HL-60/S4 (cell line): Measurements from ENCODE around the gene CLDN1.

Experiments used
- in situ Hi-C: fragments of 300-500 bp; cut with MboI; formaldehyde crosslinking; loops from 2 replicates; pipeline ENCODE4 v1.14.3; 2022; ENCODE audit warnings: low sequenced_read_pairs

The CLDN1 gene

DNA sequence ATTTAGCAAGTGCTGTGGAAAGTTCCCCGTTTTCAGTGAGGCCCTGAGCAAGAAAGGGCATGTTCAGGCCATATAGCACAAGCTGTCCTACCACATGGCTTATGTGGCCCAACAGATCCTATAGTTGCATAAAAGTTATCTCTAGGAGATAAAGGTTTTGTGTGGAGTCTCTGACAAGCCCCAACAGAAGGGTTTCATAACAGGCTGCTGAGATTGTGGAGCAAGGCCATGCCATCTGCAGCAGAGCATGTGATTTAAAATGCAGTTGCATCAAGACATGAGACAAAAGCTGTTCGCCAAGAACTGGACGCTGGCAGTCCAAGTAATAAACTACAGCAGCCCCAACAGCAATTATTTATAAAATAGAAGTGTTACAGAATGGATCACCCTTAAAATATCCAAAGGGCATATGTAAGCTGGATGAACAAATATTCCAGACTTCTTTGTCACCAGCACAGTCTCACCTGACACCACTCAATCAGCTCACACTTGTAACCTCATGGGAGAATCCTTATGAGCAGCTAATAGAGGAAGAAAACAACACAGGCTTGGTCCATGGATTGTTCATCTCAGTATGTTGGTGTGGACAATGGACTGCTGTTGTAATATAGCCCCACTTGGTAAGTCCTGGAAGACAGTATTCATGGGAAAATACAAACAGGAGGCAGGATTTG lies 14.4 kb upstream of the CLDN1 start:
- in situ Hi-C loops, result no loop called here

DNA sequence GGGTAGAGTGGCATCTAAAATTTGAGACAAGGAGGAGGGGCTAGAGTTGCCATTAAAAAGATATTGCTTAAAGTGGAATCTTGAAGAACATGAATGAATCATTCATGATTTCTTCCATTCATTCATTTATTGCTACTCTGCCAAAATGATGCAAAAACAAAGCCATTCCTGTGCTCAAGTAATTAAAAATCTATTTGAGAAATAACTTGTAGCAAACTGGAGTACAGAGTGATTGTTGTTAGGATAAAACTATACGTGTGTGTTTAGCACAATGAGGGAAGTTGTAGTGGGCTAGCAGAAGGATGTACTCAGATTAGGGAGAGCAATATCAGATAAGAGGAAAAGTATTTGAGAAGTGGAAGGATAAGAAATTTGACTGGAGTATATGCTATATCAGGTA lies 11.7 kb upstream of the CLDN1 start:
- in situ Hi-C loops, result no loop called here

DNA sequence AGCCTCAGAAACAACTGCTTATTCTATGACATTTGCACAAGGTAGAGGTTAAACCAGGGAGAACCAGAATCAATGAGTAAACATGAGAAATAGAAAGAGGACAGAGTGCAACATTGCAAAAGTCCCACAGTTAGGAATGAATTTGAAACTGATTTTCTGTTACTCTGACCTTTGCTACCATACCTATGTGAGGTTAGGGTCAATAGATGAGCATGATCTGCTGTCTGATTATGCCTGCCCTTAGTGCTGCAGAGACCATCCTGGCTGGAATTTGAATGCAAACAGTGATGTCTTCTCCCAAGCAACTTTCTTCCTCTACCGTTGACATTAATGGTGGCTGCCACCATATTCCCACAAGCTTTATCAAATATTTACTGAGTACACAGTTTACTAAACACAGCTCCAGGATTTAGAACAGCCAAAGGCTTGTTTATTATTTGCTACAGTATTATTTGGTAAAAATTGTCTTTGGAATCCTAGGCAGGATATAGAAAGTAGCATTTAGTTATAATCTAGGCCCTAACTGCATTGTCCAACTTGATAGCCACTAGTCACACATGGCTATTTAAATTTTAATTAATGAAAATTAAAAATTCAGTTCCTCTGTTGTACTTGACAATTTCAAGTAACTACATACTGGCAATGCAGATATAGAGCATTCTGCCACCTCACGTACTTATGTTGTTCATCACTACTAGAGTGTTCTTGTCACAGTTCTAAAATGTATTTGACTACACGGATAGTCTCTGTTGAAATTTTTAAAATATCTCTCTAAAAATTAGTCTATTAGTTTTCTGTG lies 8.9 kb upstream of the CLDN1 start:
- in situ Hi-C loops, result no loop called here

DNA sequence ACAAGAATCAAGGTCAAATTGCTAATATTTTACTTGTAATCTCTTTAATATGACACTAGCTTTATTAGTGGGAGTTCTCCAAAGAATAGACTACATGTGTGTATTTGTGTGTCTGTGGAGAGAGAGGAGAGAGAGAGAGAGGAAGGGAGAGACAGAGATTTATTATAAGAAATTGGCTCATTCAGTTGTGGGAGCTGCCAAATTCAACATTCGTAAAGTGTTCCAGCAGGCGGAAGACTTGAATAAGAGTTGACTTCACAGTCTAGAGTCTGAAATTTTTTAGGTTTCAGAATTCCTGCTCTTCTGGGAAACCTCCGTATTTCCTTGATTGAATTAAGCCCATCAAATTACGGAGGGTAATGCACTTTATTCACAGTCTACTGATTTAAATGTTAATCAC lies 4.7 kb upstream of the CLDN1 start:
- in situ Hi-C loops, result loop anchor here (10.0 kb wide), 1 partner anchor 102 kb away; no protein-coding TSS in a partner anchor

DNA sequence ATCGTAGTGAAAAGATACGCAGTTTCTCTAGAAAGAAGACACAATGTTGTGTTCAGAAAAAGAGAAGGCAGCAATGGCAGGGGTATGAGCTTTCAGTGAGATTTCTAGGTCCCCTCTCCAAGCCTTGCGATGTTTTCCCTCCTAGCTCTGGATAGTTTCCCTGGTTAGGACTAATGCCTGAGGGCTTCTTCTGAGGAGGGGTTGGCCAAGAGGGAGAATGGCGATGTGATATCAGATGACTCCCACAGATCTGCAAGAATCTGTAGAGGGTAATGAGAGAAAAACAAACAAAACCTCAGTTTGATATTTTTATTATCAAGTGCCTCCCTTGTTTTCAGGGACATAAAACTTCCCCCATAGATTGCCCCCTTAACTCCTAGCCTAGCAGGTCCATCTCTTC lies 4.1 kb upstream of the CLDN1 start:
- in situ Hi-C loops, result loop anchor here (10.0 kb wide), 1 partner anchor 102 kb away; no protein-coding TSS in a partner anchor

DNA sequence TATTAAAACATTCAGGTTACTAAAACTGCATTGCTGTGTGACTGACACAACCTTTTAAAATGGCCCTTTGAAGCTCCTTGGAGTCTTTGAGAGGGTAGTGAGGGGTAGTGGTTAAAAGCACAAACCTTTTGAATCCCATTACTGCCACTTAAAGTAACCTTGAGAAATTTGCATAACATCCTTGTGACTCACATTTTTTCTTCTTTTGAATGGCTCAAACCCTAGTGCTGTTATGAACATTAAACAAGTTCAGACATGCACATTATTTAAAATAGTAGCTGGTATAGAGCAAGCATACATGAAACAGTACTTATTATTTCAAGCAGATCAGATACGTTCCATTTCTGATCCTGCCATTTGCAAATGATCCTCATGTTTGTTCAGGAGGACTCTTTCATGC lies 3.7 kb upstream of the CLDN1 start:
- in situ Hi-C loops, result loop anchor here (10.0 kb wide), 1 partner anchor 101 kb away; no protein-coding TSS in a partner anchor

DNA sequence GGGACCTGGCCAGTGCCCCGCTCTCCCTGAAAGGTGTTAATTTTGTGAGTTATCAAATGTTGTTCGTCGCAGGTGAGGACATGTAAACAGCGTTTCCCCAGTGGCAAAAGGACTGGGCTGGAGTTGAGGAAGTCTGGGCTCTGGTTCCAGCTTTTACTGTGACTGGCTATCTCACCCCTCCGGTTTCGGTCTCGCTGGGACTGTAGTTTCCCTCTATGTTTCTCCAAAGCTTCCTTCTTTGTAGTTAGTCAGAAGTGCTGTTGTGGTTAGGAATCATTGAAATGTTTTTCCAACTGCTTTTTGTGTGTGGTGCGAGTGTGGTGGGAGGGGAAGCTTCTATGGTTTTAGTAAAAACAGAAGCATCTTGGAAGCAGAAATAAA lies 990 bp upstream of the CLDN1 start:
- in situ Hi-C loops, result loop anchor here (10.0 to 25.0 kb wide), 2 partner anchors 98 to 361 kb away; no protein-coding TSS in a partner anchor

DNA sequence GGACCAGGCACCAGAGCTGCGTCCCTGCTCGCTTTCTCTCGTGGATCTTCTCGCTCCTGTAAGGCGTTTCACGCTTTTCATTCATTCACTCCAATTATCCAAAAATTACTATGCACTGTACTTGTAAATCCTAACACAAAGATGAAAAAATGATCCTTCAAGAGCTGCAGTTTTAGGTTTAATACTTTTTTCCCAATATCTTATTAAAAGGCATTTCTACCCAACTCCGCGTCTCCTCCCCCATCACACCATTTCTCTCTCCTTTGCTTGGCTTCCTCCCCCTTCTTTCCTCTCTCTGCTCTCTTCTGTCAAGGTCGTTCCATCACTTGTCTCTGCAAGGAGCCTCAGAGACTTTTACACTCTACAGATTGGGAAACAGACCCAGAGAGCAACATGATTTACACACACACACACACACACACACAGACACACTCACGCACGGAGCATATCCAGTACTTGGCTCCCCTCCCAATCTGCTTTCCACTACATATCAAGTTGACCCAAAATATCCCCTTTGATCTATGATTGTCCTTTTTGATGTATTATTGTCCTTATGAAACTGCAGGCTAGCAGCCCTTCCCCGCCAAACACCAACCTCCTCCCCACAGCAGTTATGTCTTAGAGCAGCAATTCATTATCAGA lies 479 bp upstream of the CLDN1 start:
- in situ Hi-C loops, result loop anchor here (10.0 to 25.0 kb wide), 2 partner anchors 98 to 360 kb away; no protein-coding TSS in a partner anchor

DNA sequence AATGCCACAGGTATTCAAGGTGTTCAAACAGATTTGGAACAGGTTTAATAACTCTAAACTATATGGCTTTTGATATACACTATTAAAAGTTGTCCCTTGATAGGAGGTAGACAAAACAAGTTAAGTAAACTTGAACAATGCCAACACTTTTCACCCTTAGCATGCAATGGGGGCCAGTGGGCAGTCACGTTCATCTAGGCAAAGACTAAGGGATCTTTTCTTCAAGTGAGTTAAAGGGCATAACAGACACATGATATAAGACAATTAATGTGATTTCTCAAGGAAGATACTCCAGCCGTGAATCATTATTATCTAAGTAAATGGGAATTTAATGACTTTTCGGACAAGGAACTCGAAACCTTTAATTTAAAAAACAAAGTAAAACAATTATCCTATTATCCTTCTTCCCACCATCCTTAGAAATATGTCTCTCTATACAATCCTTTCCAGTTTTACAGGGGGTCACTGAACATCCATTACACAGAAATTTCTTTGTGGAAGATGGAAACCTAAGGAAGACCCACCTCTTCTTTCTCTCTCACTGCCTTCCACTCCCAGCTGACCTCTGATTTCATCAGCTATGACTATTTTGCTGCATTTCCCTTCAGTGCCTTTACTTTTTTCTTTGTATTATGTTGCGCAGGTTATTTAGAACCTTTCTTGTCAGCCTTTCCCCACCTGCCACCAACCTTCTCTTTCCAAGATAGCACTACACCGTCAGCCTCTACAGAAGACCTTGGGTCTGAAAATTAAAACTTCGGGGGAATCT lies 1.5 kb downstream of the CLDN1 start:
- in situ Hi-C loops, result loop anchor here (10.0 to 25.0 kb wide), 2 partner anchors 96 to 358 kb away; no protein-coding TSS in a partner anchor

DNA sequence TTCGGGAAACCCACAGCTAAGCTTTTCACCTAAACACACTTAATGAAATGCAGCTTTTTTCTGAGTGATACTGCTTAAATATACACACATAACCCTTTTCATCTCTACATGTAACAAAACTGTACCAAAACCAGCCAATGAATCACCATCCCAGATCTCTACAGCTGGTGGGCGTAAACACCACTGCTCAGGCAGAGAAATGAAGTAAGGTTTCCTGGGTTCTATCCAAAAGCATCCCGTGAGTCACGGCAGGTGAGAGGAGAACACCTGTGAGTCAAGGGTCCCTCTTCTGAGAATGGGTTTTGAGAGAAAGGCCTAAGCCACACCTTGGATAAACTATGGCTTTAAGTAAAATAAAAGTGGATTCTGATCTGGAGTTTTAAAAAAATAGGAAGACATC lies 2.6 kb downstream of the CLDN1 start:
- in situ Hi-C loops, result loop anchor here (10.0 to 25.0 kb wide), 2 partner anchors 95 to 357 kb away; no protein-coding TSS in a partner anchor

DNA sequence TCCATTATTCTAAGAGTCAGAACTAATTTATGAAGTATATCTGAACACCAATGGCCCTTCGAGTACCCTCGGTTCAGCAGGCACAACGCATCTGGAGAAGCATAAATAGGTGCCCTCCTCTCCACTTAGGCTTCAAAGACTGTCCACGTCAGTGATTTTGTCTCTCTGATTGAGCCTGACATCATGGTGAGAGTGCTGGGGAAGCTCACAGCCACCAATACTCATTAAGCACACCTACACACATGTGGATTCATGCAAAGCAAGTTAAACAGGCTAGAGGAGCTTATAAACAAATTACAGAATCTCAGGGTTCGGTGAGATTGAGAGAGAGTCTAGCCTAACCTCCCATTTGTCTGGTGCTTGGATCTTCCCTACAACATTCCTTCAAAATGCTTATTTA lies 3.6 kb downstream of the CLDN1 start:
- in situ Hi-C loops, result loop anchor here (25.0 kb wide), 1 partner anchor 356 kb away; no protein-coding TSS in a partner anchor

DNA sequence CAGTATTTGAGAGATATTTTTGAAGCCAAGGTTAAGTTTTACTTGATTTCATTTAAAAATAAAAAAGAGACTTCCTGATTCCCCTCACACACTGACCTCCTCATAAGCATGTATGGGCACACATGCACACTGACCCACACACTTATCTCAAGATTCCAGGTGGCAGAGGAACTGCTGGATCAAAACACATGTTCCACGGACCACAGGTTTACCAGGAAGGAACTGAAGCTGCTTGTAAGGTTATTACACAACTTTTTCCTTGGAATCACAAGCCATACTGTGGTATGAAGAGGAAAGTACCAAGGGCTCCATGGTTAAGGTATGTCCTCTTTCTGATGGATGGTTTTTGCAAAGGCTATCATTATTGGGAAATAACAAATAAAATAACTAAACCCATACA lies 7.5 kb downstream of the CLDN1 start:
- in situ Hi-C loops, result loop anchor here (25.0 kb wide), 1 partner anchor 352 kb away; no protein-coding TSS in a partner anchor

DNA sequence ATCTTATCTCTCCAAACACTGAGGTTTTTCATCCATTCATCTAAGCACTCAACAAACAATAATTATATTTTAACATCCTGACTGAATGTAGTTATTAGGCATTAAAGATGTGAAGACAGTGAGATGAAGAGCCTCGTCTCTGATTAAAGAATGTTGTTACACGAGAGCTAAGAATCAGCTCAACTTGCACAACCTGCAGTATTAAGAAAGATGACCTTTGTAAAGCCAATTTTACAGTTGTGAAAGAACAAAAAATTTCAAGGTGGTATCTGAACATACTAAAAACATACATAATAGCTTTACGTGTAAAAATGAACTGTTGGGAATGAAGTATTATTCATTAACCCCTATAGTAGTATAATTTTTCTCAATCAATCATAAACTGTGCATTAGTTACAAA lies 12.8 kb downstream of the CLDN1 start:
- in situ Hi-C loops, result loop anchor here (25.0 kb wide), 1 partner anchor 347 kb away; no protein-coding TSS in a partner anchor

DNA sequence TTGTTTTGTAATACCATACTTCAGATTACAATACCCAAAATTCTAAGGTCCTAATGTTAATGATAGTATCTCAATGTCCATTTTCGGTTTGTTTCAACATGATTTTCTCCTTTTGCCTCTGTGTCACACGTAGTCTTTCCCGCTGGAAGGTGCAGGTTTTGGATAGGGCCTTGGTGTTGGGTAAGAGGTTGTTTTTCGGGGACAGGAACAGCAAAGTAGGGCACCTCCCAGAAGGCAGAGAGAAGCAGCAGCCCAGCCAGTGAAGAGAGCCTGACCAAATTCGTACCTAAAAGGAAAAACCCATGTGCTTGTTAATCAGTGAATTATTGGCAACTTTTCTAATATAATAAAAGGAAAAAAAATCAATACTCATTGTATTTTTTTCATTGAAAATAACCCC lies 14.1 kb downstream of the CLDN1 start:
- in situ Hi-C loops, result loop anchor here (25.0 kb wide), 1 partner anchor 346 kb away; no protein-coding TSS in a partner anchor

DNA sequence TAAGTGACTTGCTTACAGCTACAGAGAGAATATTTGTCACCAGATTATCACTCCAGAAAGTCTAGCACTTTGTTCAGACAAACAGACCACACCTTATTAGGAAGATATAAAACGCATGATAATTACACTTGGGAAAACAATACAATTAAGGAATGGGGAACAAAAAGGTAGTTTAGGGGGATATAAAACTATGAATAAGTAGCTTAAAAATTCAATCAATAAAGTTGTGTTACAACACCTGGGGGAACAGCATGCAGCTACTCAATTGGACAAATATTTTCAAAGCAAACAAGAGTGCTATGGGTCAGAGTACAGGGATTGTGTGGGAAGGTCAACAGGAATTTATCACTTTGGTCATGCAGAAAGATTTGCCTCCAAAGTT lies 15.1 kb downstream of the CLDN1 start:
- in situ Hi-C loops, result loop anchor here (25.0 kb wide), 1 partner anchor 345 kb away; no protein-coding TSS in a partner anchor

DNA sequence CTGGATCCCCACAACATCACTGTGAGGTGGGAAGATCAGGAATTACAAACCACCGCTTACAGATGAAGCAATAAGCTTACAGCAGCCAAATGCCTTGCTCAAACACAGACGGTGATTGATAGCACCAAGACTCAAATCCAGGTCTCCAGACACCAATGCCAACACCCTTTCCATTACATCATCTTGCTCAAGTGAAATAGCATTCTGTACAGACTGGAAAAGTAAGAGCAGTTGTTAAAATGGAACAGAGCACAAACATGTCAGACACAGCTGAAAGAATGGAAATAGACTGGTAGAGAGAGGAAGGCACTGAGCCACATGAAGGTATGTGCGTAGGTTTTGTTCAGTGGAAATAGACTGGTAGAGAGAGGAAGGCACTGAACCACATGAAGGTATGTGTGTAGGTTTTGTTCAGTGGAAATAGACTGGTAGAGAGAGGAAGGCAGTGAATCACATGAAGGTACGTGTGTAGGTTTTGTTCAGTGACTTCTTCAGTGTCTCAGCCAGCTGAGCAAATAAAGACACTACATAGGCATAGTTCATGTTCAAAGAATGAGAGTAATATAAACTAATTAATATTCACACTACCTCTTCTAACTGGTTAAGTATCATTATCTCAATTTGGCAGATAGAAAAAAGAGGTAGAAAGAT lies 15.6 kb downstream of the CLDN1 start:
- in situ Hi-C loops, result loop anchor here (25.0 kb wide), 1 partner anchor 344 kb away; no protein-coding TSS in a partner anchor

DNA sequence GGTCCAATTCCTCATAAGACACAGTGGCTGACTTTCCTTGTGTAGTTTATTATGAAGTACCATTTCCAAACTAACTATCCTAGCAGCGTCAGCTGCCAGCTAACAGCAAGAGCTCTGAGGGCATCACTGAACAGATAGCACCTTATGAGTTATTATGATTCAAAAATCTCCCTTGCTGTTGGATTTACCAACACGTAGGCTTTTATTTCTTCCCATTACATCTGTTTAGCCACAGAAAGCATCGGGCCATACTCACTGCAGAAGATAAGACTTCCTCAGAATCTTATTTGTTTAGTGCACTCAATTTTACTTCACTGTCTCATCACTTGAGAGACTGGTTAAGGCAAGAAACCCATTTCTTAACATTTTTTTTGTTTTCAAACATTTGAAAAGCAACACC lies 16.2 kb downstream of the CLDN1 start:
- in situ Hi-C loops, result loop anchor here (25.0 kb wide), 1 partner anchor 344 kb away; no protein-coding TSS in a partner anchor

DNA sequence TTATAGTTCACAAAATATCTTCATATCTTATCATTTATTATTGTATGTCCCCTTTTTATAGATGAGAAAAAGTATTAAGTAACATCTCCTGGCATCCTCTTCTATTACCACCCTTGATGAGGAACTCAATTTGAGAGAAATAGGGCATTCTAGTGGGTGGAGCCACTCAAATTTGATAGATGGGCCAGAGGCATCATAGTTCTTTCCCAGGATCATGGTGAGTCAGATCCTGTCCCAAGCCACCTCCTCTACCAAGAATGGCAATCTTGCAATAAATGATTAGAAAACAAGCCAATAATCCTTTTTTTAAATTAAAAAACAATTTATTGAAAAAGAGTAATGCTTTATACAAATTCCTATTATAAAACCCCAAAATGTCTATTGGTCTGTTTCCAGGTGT lies 16.8 kb downstream of the CLDN1 start:
- in situ Hi-C loops, result loop anchor here (25.0 kb wide), 1 partner anchor 343 kb away; no protein-coding TSS in a partner anchor

DNA sequence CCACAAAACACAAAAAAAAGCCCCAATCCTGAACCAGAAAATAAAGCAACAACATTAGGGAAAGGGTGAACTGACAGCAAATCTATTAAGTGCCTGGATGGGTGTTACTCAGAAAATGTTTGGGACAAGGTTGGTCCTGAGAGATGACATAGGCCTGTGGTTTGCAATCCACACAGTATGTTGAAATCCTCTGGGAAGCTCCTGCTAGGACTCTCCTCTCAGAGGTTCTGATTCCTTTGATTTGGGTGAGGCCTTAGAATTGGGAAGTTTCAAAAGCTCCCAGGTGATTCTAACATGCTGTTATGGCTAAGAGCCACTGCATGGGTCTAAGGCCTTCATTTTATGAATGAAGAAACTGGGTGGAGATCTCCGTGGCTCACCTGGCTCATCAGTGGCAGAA lies 18.4 kb downstream of the CLDN1 start:
- in situ Hi-C loops, result loop anchor here (25.0 kb wide), 1 partner anchor 342 kb away; no protein-coding TSS in a partner anchor
